Activated B cell treated with CpG ODN at 0.5 μM for 24 hours (primary cell): ENCODE data around the gene UXT. TPM values are rescaled to one million over a fixed set of nuclear protein-coding genes. Genes with fewer than 3 reads are reported as not detected.

Source experiments
- ATAC-seq: fragments of 200-7000 bp; cut with Tn5 transposase; one replicate; pipeline ENCODE4 v1.10.0; 2021; ENCODE audit warnings: low read depth, mild to moderate bottlenecking, moderate library complexity
- CTCF ChIA-PET: fragments of 350-600 bp; sonication (Branson Sonifier 250); formaldehyde crosslinking; loops from one replicate; lab custom pipeline; 2021; ENCODE audit warnings: antibody characterized with exemption; lab: Charles Lee
- POLR2A ChIA-PET: fragments of 350-600 bp; sonication (Branson Sonifier 250); formaldehyde crosslinking; loops from one replicate; lab custom pipeline; 2021; ENCODE audit warnings: antibody characterized with exemption; lab: Charles Lee
- DNase-seq: peaks from one replicate; pipeline ENCODE4 v3.0.0; 2022
- H3K27ac Mint-ChIP-seq: one replicate; pipeline ENCODE4 v1.8.0; 2020; ENCODE audit warnings: mixed read lengths
- H3K27me3 Mint-ChIP-seq: one replicate; pipeline ENCODE4 v1.8.0; 2021; ENCODE audit warnings: mixed read lengths
- H3K36me3 Mint-ChIP-seq: one replicate; pipeline ENCODE4 v1.8.0; 2021; ENCODE audit warnings: low read depth, mixed read lengths
- H3K4me1 Mint-ChIP-seq: one replicate; pipeline ENCODE4 v1.8.0; 2021; ENCODE audit warnings: mixed read lengths
- H3K4me3 Mint-ChIP-seq: one replicate; pipeline ENCODE4 v1.8.0; 2020; ENCODE audit warnings: mild to moderate bottlenecking, mixed read lengths
- H3K9me3 Mint-ChIP-seq: one replicate; pipeline ENCODE4 v1.8.0; 2020; ENCODE audit warnings: mixed read lengths
- intact Hi-C: fragments of 100-400 bp; cut with micrococcal nuclease; formaldehyde crosslinking; loops from one replicate; pipeline ENCODE4 v1.15.1; 2024
- total RNA-seq: library from RNA; stranded (reverse); gene quantifications from 2 replicates; pipeline ENCODE4 v1.2.3, GENCODE V29; 2022
- TF ChIP-seq, protein P1 (sequence below): fragments of 200-600 bp; IDR thresholded peaks from one replicate; pipeline ENCODE4 v1.8.0; 2022; ENCODE audit warnings: antibody characterized with exemption, mild to moderate bottlenecking

The UXT gene
- total RNA-seq, 1 donor from 2014 or later, result 184 TPM

- DNase-seq, result peak; percentile 62
- Mint-ChIP-seq H3K36me3 (no peaks in the 10 kb centered on the region), H3K27ac (no peak within 1 kb of the TSS), H3K4me3 (peak within 1 kb of the TSS; percentile 53), H3K4me1 (peaks cover 16% of the 10 kb centered on the region), H3K9me3 (no peaks in the 10 kb centered on the region), H3K27me3 (peaks cover 45% of the 10 kb centered on the region)
- POLR2A ChIA-PET, result interaction anchor here (0.5 to 0.6 kb wide), 2 partner anchors 837 to 951 kb away, joined by 4 to 7 read pairs; no protein-coding TSS in a partner anchor
- CTCF ChIA-PET, result no interaction called here
- TF ChIP-seq, protein P1, sequence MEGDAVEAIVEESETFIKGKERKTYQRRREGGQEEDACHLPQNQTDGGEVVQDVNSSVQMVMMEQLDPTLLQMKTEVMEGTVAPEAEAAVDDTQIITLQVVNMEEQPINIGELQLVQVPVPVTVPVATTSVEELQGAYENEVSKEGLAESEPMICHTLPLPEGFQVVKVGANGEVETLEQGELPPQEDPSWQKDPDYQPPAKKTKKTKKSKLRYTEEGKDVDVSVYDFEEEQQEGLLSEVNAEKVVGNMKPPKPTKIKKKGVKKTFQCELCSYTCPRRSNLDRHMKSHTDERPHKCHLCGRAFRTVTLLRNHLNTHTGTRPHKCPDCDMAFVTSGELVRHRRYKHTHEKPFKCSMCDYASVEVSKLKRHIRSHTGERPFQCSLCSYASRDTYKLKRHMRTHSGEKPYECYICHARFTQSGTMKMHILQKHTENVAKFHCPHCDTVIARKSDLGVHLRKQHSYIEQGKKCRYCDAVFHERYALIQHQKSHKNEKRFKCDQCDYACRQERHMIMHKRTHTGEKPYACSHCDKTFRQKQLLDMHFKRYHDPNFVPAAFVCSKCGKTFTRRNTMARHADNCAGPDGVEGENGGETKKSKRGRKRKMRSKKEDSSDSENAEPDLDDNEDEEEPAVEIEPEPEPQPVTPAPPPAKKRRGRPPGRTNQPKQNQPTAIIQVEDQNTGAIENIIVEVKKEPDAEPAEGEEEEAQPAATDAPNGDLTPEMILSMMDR, result no peak
- intact Hi-C loops, result loop anchor here (2.0 kb wide), 2 partner anchors 39 to 59 kb away; partner anchors contain the start of genes ARAF and UXT
- ATAC-seq, result peak; percentile 93
Measured at GRCh38 chrX:47619486-47620302, 39.3 kb downstream of the UXT start, which contains the start of gene SYN1. Gene SYN1, minus strand, starts transcription at chrX:47619857. Its CDS starts 129 bp downstream, at chrX:47619728.

GRCh38 chrX:47618923-47619485 is 40.0 kb downstream of the UXT start:
- Mint-ChIP-seq H3K9me3 (no peaks in the 10 kb centered on the region), H3K4me3 (peak overlapping the region; percentile 53), H3K36me3 (no peaks in the 10 kb centered on the region), H3K27ac (no peak overlapping the region), H3K27me3 (peaks cover 43% of the 10 kb centered on the region), H3K4me1 (peaks cover 13% of the 10 kb centered on the region)
- intact Hi-C loops, result loop anchor here (2.0 kb wide), 1 partner anchor 40 kb away; the partner anchor contains the start of gene UXT
- POLR2A ChIA-PET, result interaction anchor here (0.5 to 0.6 kb wide), 2 partner anchors 31 to 952 kb away, joined by 4 read pairs; no protein-coding TSS in a partner anchor
- no peak for DNase-seq
- no peak for ATAC-seq
- CTCF ChIA-PET, result no interaction called here
- TF ChIP-seq, protein P1, result no peak

GRCh38 chrX:47614618-47615017 is 44.4 kb downstream of the UXT start:
- H3K27me3 Mint-ChIP-seq, result peaks cover 22% of the 10 kb centered on the region
- H3K4me3 Mint-ChIP-seq, result no peak overlapping the region
- intact Hi-C loops, result no loop called here
- H3K27ac Mint-ChIP-seq, result no peak overlapping the region
- no peak for DNase-seq
- ChIA-PET POLR2A (interaction anchor here (1.1 kb wide), 1 partner anchor 36 kb away, joined by 3 read pairs; the partner anchor contains the start of gene ELK1), CTCF (no interaction called here)
- TF ChIP-seq, protein P1, result no peak
- H3K36me3 Mint-ChIP-seq, result no peaks in the 10 kb centered on the region
- peaks cover 3% of the 10 kb centered on the region for H3K4me1 Mint-ChIP-seq
- ATAC-seq, result no peak
- no peaks in the 10 kb centered on the region for H3K9me3 Mint-ChIP-seq

GRCh38 chrX:47613082-47613481 is 45.9 kb downstream of the UXT start:
- DNase-seq (no peak), ATAC-seq (no peak)
- Mint-ChIP-seq H3K36me3 (no peaks in the 10 kb centered on the region), H3K27me3 (peaks cover 13% of the 10 kb centered on the region), H3K4me3 (no peak overlapping the region), H3K9me3 (no peaks in the 10 kb centered on the region), H3K27ac (no peak overlapping the region), H3K4me1 (no peaks in the 10 kb centered on the region)
- POLR2A ChIA-PET, result interaction anchor here (0.7 kb wide), 1 partner anchor 893 kb away, joined by 5 read pairs; no protein-coding TSS in a partner anchor
- TF ChIP-seq, protein P1, result no peak
- CTCF ChIA-PET, result no interaction called here
- intact Hi-C loops, result no loop called here

GRCh38 chrX:47612418-47612817 is 46.6 kb downstream of the UXT start:
- intact Hi-C loops, result no loop called here
- no peaks in the 10 kb centered on the region for H3K9me3 Mint-ChIP-seq
- ChIA-PET POLR2A (no interaction called here), CTCF (no interaction called here)
- no peaks in the 10 kb centered on the region for H3K4me1 Mint-ChIP-seq
- no peak overlapping the region for H3K27ac Mint-ChIP-seq
- peaks cover 10% of the 10 kb centered on the region for H3K27me3 Mint-ChIP-seq
- DNase-seq (no peak), ATAC-seq (no peak)
- no peak overlapping the region for H3K4me3 Mint-ChIP-seq
- TF ChIP-seq, protein P1, result no peak
- H3K36me3 Mint-ChIP-seq, result no peaks in the 10 kb centered on the region
